DMS79 treated with DMSO at 0.1 percent for 48 hours (cell line): ENCODE results near the gene NPY1R.

ENCODE experiments used
- DNase-seq: peaks from one replicate; lab custom pipeline; 2025; lab: John Stamatoyannopoulos, UW

Gene NPY1R

DNA sequence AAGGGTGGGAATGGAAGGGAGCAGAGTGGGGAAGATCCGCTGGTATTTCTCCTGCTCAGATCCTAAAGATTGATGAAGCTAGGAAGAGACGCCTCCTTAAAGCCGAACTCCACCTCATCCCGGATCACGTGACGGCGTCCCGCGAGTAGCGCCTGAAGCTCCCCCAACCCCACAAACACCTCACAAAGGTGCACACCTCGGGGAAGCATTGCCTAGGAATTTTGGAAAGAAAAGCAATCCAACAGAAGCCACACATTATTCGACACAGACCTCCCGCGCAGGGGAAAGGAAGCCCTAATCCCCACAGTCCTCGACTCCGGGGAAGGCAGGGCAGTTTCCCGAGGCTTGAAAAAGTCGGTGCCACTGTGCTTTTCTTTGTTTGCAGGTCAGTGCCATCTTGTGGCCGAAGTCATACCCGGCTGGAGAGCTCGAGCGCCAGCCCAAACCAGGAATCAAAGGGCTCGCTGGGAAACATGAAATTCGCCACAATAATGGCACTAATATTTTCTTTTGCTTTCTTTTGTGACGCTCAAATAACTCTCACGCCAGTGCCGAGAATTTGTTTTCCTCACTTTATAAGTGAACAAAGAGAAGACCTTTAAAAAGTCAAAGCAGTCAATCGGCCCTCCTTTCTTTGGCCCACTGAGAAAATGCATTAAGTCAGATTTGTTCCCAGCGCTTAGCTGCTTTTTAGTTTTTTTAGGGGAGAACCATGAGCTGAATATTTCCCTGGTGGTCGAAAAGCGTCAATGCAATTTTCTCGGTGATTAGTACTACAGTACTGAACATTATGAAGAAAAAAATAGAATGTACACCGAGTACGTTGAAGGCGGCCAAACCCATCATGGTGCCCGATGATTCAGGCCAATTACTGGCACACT lies at the start of gene NPY1R:
Gene NPY1R, minus strand, starts transcription at position 71 of the 881 bp plus-strand sequence. CDS start 6,042 bp downstream, outside the sequence.
- DNase-seq, result peak; percentile 43

DNA sequence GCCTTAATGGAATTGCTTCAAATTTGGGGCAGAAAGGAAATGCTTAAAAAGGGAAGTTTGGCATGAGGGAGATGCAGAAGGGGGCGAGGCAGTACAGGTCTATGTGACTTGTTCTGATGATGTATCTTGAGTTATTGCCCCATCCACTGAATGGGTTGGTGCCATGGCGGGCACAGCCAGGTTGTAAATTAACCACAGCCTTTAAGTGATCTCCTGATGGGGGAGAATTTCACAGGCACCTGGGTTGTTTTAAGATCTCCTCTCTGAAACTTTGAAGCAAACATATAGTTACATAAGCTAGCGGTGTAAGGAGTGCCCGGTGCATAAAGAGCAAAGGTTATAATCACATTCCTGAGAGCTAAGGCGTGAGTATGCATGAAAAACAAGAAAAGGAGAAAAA lies 48.3 kb upstream of the NPY1R start:
- no peak for DNase-seq

DNA sequence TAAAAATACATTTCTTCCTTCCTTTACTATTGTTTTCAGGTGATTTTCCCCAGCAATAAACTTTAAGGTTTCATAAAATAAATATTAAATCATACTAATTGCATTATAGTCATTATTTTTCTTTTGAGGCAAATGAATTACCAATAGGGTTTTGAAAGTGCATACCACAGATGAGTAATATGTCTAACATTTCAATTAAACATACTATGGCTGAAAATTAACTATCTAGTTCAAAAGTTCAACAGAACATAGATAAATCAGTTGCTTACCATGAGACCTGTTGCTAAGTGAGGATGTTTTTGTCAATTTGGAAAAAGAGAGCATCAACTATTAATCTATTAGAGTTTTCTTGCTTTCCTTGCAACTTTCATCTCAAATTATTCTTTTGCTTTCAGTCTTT lies 46.3 kb upstream of the NPY1R start:
- no peak for DNase-seq

DNA sequence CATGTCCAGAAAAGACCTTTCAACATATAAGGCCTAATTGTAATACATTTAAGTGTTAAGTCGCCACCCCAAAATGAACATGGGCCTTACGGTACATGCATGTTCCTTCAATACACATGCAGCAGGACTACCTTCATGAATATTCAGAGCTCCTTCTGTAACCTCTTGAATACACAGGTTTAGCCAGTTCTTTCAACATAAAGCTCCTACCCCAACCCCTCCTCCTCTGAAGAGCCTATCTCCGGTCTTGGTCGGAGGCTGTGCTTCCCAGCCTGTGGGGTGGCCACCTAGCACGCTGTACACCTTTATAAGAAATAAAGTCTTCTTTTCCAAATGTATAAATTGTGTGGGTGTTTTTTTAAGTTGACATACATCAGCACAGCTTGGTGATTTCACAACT lies 39.6 kb upstream of the NPY1R start:
- no peak for DNase-seq

DNA sequence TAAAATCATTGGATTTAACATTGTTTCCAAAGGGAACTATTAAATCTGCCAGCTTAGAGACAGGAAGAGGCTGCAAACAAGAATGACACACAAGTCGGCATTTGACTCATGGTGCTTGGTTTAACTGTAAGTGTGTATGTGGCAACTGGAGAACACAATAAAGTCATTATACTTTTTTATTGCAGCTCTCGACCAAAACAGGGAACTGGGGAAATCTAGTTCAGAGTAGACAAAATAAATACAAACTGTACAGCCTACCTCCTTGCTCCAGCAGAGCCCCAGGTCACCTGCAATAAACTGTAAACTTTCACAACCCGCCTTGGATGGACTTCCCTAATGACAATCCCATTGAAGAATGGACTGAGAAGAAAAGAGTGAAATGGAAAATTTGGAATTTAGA lies 35.3 kb upstream of the NPY1R start:
- DNase-seq, result no peak

DNA sequence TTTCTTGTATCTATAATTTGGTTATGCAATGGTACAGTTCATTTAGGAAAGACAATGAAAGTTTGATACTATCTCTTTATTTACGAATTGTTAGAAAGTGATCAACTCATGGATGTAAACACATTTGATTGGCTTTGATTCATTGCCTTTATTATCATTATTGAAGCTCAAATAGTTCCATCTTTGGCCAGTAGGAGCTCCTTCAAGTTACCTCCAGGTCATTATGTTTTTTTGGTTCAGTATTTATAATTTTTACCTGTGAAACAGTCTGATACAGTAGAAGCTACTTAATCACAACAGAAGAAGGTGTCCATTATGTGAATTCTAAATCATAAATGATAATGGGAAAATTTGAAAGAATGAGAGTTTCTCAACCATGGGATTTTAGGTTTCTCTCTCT lies 23.7 kb upstream of the NPY1R start:
- DNase-seq, result no peak

DNA sequence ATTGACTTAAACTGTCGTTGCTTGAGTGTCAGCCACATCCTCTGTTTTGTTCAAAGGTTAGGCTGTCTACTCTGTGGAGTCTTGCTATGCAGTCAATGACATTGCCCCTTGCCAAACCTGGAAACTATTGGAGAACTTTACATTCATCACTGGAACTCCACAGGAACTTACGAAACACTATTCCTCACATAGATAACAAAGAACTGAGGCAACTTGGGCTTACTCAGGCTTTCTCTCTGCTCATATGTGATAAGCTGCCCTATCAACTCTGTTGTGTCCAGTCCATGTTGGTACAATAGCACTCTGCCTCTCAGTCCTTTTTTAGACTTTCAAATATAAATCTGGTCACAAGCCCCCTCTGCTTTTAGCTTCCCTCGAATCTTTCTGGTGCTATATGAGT lies 20.7 kb upstream of the NPY1R start:
- no peak for DNase-seq

DNA sequence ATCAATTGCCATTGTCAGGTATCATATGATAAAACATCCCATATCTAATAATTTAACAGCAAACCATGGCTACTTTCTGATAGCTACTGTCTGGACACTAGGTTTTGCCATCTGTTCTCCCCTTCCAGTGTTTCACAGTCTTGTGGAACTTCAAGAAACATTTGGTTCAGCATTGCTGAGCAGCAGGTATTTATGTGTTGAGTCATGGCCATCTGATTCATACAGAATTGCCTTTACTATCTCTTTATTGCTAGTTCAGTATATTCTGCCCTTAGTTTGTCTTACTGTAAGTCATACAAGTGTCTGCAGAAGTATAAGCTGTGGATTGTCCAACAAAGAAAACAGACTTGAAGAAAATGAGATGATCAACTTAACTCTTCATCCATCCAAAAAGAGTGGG lies 18.3 kb upstream of the NPY1R start:
- no peak for DNase-seq

DNA sequence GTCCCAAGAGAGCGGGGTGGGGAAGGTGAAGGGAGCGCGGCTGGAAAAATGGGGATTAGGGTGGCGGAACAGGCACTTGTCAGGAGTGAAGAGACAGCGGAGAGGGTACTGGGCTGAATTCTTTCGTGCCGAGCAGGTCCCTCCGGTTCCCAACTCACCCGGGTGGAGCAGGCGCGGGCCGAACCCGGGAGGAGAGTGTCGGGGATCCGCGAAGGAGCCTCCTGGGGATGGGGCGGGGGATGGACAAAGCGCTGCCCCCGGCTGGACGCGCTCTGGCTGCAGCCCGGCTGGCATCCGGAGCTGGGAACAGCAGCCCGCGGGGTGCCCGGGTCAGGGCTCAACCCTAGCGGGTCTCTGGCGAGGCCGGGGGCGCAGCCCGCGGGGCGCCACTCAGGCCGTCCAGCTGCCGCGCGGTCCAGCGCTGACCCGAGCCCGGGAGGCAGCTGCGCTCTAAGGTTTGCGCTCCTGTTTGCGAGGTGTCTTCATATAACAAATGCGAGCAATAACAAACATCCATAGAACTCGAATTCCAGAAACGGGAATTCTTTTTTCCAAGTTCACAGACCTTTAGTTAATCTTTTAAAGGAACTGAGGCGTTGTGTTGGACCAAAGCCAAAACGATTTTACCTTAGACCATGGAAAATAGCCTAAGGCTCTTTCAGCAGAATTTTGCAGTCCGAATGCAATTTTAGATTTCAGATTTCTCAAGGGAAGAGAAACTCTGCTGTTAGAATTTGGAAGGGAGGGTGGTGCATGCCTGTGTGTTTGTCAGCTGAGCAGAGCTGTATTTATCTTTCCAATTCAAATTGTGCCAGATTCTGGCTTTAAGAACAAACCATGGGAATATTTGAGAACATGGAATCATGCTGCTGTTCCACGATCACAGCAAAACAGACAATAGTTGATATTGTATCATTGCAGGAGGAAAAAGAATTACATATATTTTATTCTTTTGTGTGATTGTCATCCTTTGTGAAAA lies 12.0 kb upstream of the NPY1R start:
- no peak for DNase-seq

DNA sequence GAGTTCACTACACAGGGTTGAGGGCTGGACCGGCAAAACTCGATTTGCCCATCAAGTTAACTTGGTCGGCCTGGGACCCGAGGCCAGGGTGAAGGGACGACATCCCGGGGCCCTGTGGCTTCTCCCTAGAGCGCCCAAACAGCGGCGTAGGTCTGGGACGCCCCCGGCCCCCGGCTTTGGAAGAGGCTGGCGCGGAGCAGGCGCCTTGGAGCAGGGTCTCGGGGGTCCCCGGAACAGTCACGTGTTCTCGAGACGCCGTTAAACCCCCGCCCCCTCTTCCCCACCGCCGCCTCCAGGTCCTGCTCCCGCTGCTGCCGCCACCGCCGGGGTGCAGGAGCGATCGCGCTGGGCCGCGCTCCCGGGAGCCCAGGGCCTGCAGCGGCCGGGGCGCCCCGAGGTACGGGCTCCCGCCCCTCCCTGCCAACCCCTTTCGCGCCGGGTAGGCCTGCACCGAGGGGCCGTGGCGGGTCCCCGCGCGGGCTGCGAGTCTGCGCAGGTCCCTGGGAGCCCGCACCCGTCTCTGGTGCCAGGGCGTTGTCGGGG lies 11.3 kb upstream of the NPY1R start, which contains the start of gene NPY5R:
Gene NPY5R, plus strand, starts transcription at position 289 of the 543 bp plus-strand sequence. CDS start 6,382 bp downstream, outside the sequence.
- no peak for DNase-seq

DNA sequence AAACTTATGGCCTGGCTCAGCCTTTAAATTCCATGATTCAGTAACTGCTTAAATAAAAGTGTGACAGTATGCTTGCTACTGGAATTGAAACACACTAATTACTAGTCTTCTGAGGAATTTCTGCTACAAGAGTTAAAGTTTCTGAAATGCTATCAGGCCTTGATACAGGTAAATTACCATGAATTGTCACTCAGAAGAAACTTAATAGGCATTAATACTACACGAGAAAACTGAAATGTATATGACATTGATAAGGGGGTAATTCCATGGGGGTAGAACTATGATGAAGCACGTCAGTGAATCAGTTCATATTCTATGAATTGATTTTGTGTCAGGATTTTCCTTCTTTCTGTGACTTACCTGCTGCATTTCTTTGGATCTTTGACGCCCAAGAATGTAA lies 3.0 kb upstream of the NPY1R start:
- no peak for DNase-seq

DNA sequence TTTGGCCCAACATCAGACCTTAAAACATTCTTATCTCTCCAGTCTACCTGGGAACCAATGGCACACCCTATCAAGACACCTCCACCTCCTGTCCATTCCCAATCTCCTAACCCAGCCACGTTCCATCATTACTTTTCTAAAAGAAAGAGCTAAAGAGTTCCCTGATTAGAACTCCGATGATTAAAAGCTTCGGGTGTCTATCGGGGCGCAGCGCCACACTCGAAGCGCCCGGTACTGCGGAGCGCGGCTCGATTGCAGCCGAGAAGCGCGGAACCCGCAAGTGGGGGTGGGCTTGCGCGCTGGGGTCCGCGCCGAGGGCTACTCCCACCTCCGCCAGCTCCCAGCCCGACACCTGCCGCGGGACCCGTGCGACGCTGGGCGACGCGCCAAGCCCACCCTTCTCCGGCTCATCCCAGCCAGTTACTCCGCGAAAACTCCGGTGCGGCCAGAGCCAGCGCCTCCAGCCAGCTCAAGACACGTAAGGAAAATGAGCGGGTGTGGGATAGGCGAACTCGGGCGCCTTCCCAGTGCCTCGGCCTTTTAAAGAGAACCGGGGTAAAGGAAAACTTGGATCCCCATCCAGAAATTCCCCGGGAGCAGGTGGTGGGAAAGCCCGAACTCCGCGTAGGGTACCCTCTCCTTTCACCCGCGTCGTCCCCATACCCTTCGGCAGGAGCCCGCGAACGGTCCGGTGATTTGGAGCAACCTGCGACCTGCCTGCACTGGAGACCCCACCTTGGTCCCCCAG lies 593 bp downstream of the NPY1R start:
- DNase-seq, result no peak

DNA sequence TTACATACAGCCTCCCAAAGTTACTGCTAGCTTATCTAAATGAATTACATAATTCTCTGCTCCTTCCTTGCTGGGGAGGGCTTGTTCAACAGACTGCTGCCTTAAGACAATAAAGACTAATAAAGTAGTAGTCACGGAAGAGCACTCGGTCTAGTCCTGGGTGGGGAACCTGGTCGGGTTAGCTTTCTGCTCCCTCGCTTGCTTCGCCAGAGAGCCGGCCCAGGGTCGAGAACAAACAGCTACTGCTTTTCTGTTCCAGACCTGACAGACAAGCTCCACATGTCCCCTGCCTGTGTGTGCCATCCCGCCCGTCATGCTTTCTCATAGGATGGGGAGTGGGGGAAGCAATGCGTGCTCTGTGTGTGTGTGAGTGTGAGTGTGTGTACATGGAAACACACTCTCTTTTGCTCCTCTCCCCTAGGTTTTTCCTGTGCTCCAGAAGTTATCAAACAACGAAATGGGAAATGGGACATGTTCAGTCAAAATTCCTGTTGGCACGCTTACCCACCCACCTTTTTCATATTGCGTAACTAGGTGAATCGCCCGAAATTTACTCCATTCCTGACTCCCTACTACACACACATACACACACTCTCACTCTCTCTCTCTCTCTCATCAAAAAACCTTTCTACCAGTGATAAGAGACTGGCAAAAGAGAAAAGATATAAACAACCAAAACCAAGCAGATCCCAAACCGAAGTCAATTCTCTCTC lies 1.3 kb downstream of the NPY1R start:
- DNase-seq, result no peak

DNA sequence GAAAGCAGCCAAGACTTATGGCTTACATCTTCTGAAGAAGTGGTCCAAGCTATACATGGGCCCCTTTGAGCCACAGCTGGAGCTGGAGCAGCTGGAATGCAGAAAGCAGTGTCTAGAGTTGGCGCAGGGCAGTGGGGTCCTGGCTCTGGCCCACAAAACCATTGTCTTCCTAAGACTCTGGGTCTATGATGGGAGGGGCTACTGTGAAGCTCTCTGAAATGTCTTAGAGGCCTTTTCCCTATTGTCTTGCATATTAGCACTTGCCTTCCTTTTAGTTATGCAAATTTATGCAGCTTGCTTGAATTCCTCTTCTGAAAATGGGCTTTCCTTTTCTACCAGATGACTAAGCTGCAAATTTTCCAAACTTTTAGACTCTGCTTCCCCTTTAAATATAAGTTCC lies 15.3 kb downstream of the NPY1R start:
- no peak for DNase-seq

DNA sequence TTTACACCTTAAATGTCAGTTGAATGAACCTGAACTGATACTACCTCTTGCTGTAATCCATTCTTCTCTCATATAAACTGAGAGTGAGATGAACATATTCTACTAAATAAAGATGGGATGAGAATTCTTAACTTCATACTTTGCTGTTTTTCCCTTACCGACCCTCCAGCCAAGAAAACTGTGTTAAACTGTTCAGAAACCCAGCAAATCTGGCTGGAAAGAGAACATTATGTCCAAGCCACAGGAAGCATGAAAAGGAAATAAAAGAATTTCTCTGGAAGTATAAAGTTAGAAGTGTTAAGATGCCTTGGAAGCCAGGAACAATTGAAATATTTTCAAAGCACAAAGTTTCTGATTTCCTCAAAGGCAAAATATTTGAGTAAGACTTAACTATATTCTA lies 22.9 kb downstream of the NPY1R start:
- DNase-seq, result no peak

DNA sequence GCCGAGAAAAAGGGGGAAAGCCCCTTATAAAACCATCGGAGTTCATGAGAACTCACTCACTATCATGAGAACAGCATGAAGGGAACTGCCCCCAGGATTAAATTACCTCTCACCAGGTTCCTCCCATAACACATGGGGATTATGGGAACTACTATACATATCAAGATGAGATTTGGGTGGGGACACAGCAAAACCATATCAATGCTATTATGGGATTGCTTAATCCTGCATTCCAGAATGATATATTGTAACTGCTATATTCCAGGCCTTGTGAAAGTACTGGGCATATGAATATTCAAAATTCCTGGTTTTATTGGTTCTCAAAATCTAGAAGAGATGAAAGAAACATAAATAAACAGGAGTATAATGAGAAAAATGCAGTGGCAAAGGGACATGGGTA lies 29.3 kb downstream of the NPY1R start:
- DNase-seq, result no peak

DNA sequence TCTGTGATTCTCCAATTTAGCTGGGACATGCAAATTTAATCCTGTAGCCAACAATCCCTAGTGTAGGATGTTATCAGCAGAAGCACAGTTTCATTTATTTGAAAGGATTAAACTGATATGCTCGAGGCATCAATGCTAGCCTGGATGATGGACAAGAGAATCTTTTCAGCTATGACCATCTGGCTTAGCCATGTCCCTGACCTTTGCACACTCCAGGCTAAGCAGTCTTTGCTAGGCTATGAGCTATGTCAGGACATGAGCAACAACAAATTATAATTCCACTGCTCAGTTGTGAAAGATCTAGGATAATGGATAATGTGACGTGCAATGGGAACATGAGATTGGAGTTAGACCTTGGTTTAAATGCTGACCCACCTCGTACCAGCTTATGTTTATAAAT lies 32.0 kb downstream of the NPY1R start:
- no peak for DNase-seq

DNA sequence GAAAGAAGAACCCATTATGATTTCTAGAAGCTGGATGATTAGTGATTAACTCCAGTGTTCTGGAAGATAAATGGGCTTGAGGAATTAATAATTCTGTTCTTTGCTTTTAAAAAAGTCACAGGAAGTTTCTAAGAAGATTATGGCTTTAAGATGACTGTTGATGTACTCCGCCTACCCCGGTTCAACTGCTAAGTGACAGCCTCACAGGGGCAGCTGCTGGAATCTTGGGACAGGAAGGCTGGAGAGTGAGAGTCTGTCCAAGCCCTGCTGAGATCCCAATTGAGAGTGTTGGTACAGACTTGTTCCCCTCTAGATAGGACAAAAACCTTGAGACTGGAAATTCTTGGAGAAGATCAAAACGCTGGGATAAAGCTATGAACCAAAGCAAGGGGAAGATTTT lies 37.3 kb downstream of the NPY1R start:
- DNase-seq, result no peak

DNA sequence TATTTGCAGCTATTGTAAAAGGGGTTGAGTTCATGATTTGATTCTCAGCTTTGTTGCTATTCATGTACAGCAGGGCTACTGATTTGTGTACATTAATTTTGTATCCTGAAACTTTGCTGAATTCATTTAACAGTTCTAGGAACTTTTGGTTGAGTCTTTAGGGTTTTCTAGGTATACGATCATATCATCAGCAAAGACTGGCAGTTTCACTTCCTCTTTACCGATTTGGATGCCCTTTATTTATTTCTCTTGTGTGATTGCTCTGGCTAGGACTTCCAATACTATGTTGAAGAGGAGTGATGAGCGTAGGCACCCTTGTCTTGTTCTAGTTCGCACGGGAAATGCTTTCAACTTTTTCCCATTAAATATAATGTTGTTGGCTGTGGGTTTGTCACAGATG lies 48.1 kb downstream of the NPY1R start:
- no peak for DNase-seq

DNA sequence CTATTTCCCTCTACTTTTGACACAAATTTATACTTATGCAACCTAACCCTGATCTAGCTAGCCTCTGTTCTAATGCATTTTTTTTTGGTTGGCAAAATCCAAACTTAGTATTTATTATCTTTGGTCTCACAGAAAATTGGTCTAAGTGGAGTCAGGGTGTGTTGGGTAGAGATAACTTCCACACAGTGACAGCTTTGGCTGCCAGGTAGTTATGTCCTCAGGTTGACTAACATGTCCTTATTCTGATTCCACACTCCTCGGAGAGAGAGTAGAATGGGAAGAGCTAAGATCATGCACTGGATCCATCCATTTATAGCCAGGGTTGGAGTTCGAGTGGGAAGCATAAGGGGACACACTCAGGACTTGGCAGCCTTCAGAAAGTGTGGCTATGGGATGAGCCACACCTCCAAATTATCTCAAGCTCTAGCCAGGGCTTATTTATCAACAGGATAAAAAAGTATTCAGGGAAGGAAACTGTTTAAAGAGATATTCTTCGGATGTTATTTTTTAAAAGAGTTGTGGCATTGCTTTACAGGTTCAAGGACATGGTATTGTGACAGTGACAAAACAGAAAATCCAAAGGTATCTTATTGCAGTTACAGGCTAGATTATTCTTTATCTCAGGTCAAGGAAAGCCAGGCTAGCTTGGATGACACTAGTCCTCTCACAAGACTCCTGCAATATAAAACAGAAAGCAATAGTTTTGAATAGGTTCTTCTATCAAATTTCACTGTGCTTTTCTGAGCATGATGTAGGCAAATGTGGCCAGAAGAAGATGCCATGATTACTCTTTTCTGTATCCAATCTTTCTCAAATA lies 51.5 kb downstream of the NPY1R start:
- no peak for DNase-seq
